ENCODE measurements around the gene SNAI3. TPM values are rescaled to one million over a fixed set of nuclear protein-coding genes. Genes with fewer than 3 reads are reported as not detected.

Gene SNAI3
- polyA plus RNA-seq, 1 donor from 2014 or later = not detected

DNA sequence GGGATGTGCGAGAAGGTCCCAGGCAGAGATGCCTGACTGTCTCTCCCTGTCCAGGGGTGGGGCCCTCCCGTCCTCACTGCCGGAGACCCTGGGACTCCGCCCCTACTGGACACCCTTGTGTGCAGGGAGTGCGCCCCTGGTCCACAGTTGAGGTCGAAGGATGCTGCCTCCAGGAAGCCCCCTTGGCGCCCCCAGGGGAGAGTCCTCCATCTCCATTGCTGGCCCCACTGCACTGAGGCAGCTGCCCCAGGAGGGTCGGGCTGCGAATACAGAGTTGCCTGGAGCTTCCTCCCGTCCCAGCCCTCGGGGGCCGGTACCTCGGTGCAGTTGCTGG is 46.6 kb upstream of the SNAI3 start:
- Histone ChIP-seq H3K79me2 (replicated peaks; ENCODE audit: insufficient read depth, low read length) (no peaks in the 10 kb centered on the region), H3K9me3 (ENCODE audit: low read length) (no peaks in the 10 kb centered on the region), H3K27me3 (ENCODE audit: insufficient read depth, low read depth, low read length) (no peaks in the 10 kb centered on the region), H3K27ac (ENCODE audit: low read length) (no peak overlapping the region), H3K36me3 (ENCODE audit: insufficient read depth, low read length) (no peaks in the 10 kb centered on the region), H3K4me2 (ENCODE audit: low read length) (no peak overlapping the region), H3K9ac (ENCODE audit: low read length) (no peak overlapping the region), H4K20me1 (ENCODE audit: insufficient read depth) (no peaks in the 10 kb centered on the region), H3F3A (ENCODE audit: insufficient read depth, low read length, poor library complexity, severe bottlenecking) (no peaks in the 10 kb centered on the region), H2AFZ (ENCODE audit: low read depth, low read length) (no peak overlapping the region), H3K4me3 (ENCODE audit: low read length) (no peak overlapping the region), H3K9me2 (ENCODE audit: insufficient read depth, low read length) (no peaks in the 10 kb centered on the region)
- no peak for TF ChIP-seq EP300 (conservative IDR thresholded peaks at IDR 0.05; ENCODE audit: poor library complexity, severe bottlenecking)
- no peak for TF ChIP-seq POLR2AphosphoS5 (IDR thresholded peaks at IDR 0.05)
- TF ChIP-seq MXI1 (conservative IDR thresholded peaks at IDR 0.05; ENCODE audit: poor library complexity, severe bottlenecking) = no peak
- TF ChIP-seq, protein P1, sequence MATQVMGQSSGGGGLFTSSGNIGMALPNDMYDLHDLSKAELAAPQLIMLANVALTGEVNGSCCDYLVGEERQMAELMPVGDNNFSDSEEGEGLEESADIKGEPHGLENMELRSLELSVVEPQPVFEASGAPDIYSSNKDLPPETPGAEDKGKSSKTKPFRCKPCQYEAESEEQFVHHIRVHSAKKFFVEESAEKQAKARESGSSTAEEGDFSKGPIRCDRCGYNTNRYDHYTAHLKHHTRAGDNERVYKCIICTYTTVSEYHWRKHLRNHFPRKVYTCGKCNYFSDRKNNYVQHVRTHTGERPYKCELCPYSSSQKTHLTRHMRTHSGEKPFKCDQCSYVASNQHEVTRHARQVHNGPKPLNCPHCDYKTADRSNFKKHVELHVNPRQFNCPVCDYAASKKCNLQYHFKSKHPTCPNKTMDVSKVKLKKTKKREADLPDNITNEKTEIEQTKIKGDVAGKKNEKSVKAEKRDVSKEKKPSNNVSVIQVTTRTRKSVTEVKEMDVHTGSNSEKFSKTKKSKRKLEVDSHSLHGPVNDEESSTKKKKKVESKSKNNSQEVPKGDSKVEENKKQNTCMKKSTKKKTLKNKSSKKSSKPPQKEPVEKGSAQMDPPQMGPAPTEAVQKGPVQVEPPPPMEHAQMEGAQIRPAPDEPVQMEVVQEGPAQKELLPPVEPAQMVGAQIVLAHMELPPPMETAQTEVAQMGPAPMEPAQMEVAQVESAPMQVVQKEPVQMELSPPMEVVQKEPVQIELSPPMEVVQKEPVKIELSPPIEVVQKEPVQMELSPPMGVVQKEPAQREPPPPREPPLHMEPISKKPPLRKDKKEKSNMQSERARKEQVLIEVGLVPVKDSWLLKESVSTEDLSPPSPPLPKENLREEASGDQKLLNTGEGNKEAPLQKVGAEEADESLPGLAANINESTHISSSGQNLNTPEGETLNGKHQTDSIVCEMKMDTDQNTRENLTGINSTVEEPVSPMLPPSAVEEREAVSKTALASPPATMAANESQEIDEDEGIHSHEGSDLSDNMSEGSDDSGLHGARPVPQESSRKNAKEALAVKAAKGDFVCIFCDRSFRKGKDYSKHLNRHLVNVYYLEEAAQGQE (IDR thresholded peaks at IDR 0.05; ENCODE audit: borderline replicate concordance) = no peak
- TF ChIP-seq, protein P2, sequence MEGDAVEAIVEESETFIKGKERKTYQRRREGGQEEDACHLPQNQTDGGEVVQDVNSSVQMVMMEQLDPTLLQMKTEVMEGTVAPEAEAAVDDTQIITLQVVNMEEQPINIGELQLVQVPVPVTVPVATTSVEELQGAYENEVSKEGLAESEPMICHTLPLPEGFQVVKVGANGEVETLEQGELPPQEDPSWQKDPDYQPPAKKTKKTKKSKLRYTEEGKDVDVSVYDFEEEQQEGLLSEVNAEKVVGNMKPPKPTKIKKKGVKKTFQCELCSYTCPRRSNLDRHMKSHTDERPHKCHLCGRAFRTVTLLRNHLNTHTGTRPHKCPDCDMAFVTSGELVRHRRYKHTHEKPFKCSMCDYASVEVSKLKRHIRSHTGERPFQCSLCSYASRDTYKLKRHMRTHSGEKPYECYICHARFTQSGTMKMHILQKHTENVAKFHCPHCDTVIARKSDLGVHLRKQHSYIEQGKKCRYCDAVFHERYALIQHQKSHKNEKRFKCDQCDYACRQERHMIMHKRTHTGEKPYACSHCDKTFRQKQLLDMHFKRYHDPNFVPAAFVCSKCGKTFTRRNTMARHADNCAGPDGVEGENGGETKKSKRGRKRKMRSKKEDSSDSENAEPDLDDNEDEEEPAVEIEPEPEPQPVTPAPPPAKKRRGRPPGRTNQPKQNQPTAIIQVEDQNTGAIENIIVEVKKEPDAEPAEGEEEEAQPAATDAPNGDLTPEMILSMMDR (IDR thresholded peaks at IDR 0.05; ENCODE audit: poor library complexity, severe bottlenecking) = no peak
- no peak for TF ChIP-seq EZH2 (IDR thresholded peaks at IDR 0.05; ENCODE audit: borderline replicate concordance, insufficient read depth, low read length, poor library complexity, severe bottlenecking)
- no peak for TF ChIP-seq TAF1 (IDR thresholded peaks at IDR 0.05; ENCODE audit: low read depth)
- TF ChIP-seq SMC3 (conservative IDR thresholded peaks at IDR 0.05; ENCODE audit: poor library complexity) = no peak
- no peak for TF ChIP-seq RAD21 (conservative IDR thresholded peaks at IDR 0.05)

DNA sequence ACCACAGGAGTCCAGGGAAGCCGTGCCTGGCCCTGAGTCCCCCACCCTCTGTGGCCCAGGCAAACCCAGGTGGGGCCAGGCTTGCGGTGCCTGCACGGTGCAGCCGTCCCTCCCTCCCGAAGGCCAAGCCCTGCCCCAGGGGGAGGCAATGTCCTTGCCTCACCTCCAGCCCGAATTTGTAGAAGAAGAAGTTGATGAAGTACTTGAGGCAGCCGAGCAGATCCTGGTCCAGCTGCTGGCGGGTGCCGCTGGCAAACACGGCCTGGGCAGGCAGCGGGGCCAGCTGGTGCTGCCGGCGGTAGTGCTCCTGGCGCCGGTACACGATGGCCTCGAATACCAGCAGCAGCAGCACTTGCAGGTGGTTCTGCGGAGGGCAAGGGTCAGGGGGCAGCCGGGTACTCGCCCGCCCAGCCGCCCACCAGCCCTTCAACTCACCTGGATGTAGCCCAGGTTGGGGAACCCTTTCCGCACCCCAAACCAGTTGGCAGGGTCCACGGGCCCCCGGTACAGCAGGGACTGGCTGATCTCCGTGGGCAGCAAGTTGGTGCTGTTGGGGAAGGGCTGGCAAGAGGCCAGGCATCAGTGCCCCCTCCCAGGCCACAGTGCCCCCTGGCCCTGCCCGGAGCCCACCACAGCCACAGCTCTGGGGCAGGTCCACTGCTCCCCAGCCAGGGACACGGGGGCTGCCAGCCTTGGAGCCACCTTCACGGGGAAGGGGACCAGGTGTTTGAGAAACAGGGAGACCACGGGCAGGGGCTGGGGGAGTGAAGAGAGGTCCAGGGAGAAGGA is 46.1 kb upstream of the SNAI3 start:
- no peak overlapping the region for H3K9ac ChIP-seq (ENCODE audit: low read length)
- no peaks in the 10 kb centered on the region for H3K9me3 ChIP-seq (ENCODE audit: low read length)
- no peak overlapping the region for H3K27ac ChIP-seq (ENCODE audit: low read length)
- H3K79me2 ChIP-seq (replicated peaks; ENCODE audit: insufficient read depth, low read length) = no peaks in the 10 kb centered on the region
- H3K27me3 ChIP-seq (ENCODE audit: insufficient read depth, low read depth, low read length) = no peaks in the 10 kb centered on the region
- no peaks in the 10 kb centered on the region for H3K9me2 ChIP-seq (ENCODE audit: insufficient read depth, low read length)
- TF ChIP-seq, protein P2 (IDR thresholded peaks at IDR 0.05; ENCODE audit: poor library complexity, severe bottlenecking) = no peak
- no peak for TF ChIP-seq EP300 (conservative IDR thresholded peaks at IDR 0.05; ENCODE audit: poor library complexity, severe bottlenecking)
- no peak for TF ChIP-seq MXI1 (conservative IDR thresholded peaks at IDR 0.05; ENCODE audit: poor library complexity, severe bottlenecking)
- TF ChIP-seq TAF1 (IDR thresholded peaks at IDR 0.05; ENCODE audit: low read depth) = no peak
- TF ChIP-seq, protein P1 (IDR thresholded peaks at IDR 0.05; ENCODE audit: borderline replicate concordance) = no peak
- TF ChIP-seq RAD21 (conservative IDR thresholded peaks at IDR 0.05) = no peak
- no peak for TF ChIP-seq SMC3 (conservative IDR thresholded peaks at IDR 0.05; ENCODE audit: poor library complexity)
- no peak for TF ChIP-seq EZH2 (IDR thresholded peaks at IDR 0.05; ENCODE audit: borderline replicate concordance, insufficient read depth, low read length, poor library complexity, severe bottlenecking)
- TF ChIP-seq POLR2AphosphoS5 (IDR thresholded peaks at IDR 0.05) = no peak
- no peak overlapping the region for H3K4me2 ChIP-seq (ENCODE audit: low read length)
- no peaks in the 10 kb centered on the region for H3F3A ChIP-seq (ENCODE audit: insufficient read depth, low read length, poor library complexity, severe bottlenecking)
- no peaks in the 10 kb centered on the region for H4K20me1 ChIP-seq (ENCODE audit: insufficient read depth)
- no peak overlapping the region for H2AFZ ChIP-seq (ENCODE audit: low read depth, low read length)
- no peak overlapping the region for H3K4me3 ChIP-seq (ENCODE audit: low read length)
- H3K36me3 ChIP-seq (ENCODE audit: insufficient read depth, low read length) = no peaks in the 10 kb centered on the region
